ENCODE results near the gene VWA5B1. TPM values are rescaled to one million over a fixed set of nuclear protein-coding genes. Genes with fewer than 3 reads are reported as not detected.
"Not testable (repeated sequence)": the region's sequence is repeated elsewhere in the genome, so short reads cannot be mapped to it uniquely, and the experiment has no call there.

VWA5B1 gene
- total RNA-seq, 1 donor from 2014 or later, result not detected

- Histone ChIP-seq H3K9me3 (no peaks in the 10 kb centered on the region), H3K27me3 (no peaks in the 10 kb centered on the region), H3K36me3 (no peaks in the 10 kb centered on the region), H3K4me1 (no peaks in the 10 kb centered on the region), H3K27ac (no peak overlapping the region), H3K4me3 (no peak overlapping the region)
- intact Hi-C loops (cut with DNase I), result no loop called here
- DNase-seq (ENCODE audit: low spot score in 2 of 2), result no peak
- no peak for TF ChIP-seq CTCF (IDR thresholded peaks at IDR 0.05)
These were observed 25.4 kb upstream of the VWA5B1 start for GRCh38 chr1:20265250-20265649.

- TF ChIP-seq CTCF (IDR thresholded peaks at IDR 0.05), result no peak
- intact Hi-C loops (cut with DNase I), result no loop called here
- Histone ChIP-seq H3K27me3 (no peaks in the 10 kb centered on the region), H3K36me3 (no peaks in the 10 kb centered on the region), H3K27ac (no peak overlapping the region), H3K4me3 (no peak overlapping the region), H3K4me1 (no peaks in the 10 kb centered on the region), H3K9me3 (no peaks in the 10 kb centered on the region)
- DNase-seq (ENCODE audit: low spot score in 2 of 2), result no peak
These were observed 24.5 kb upstream of the VWA5B1 start for GRCh38 chr1:20266141-20266540.

GRCh38 chr1:20266642-20267041 is 24.0 kb upstream of the VWA5B1 start:
- DNase-seq (ENCODE audit: low spot score in 2 of 2), result no peak
- H3K27ac ChIP-seq, result no peak overlapping the region
- H3K36me3 ChIP-seq, result no peaks in the 10 kb centered on the region
- TF ChIP-seq CTCF (IDR thresholded peaks at IDR 0.05), result no peak
- no peaks in the 10 kb centered on the region for H3K9me3 ChIP-seq
- intact Hi-C loops (cut with DNase I), result no loop called here
- no peaks in the 10 kb centered on the region for H3K4me1 ChIP-seq
- no peak overlapping the region for H3K4me3 ChIP-seq
- no peaks in the 10 kb centered on the region for H3K27me3 ChIP-seq

GRCh38 chr1:20271498-20272400 is 18.9 kb upstream of the VWA5B1 start:
- H3K27me3 ChIP-seq, result no peaks in the 10 kb centered on the region
- H3K4me1 ChIP-seq, result no peaks in the 10 kb centered on the region
- no peak overlapping the region for H3K27ac ChIP-seq
- no peak for DNase-seq (ENCODE audit: low spot score in 2 of 2)
- no peaks in the 10 kb centered on the region for H3K36me3 ChIP-seq
- no peaks in the 10 kb centered on the region for H3K9me3 ChIP-seq
- no peak overlapping the region for H3K4me3 ChIP-seq
- no peak for TF ChIP-seq CTCF (IDR thresholded peaks at IDR 0.05)
- intact Hi-C loops (cut with DNase I), result no loop called here

- DNase-seq (ENCODE audit: low spot score in 2 of 2); H3K4me1 ChIP-seq; H3K9me3 ChIP-seq; H3K27ac ChIP-seq; H3K36me3 ChIP-seq; intact Hi-C loops (cut with DNase I); H3K27me3 ChIP-seq; H3K4me3 ChIP-seq: not testable (repeated sequence)
These were observed 17.0 kb upstream of the VWA5B1 start for GRCh38 chr1:20273716-20274115.

GRCh38 chr1:20275319-20275925 is 15.3 kb upstream of the VWA5B1 start:
- no peak for DNase-seq (ENCODE audit: low spot score in 2 of 2)
- Histone ChIP-seq H3K9me3 (no peaks in the 10 kb centered on the region), H3K27me3 (no peaks in the 10 kb centered on the region), H3K4me1 (no peaks in the 10 kb centered on the region), H3K36me3 (no peaks in the 10 kb centered on the region), H3K4me3 (no peak overlapping the region), H3K27ac (no peak overlapping the region)
- intact Hi-C loops (cut with DNase I), result no loop called here
- no peak for TF ChIP-seq CTCF (IDR thresholded peaks at IDR 0.05)

All from ascending aorta (tissue), 2 donors.